T-cell (primary cell): Measurements from ENCODE around the gene COL5A3. TPM values are rescaled to one million over a fixed set of nuclear protein-coding genes. Genes with fewer than 3 reads are reported as not detected.

ENCODE experiments used
- ATAC-seq, 4 experiments: fragments of 200-7000 bp in 3 of 4; fragments of 150-1000 bp in 1 of 4; cut with Tn5 transposase; replicated peaks in 1 of 4; 1 replicate in 3 of 4; 2 replicates in 1 of 4; pipeline ENCODE4 v1.10.0; 2021; ENCODE audit warnings: moderate library complexity in 3 of 4, mild to moderate bottlenecking in 2 of 4, moderate number of reproducible peaks in 1 of 4
- CTCF ChIA-PET, 2 donors: fragments of 300-600 bp; sonication (Branson Sonifier 250); formaldehyde crosslinking; loops; one replicate each; lab custom pipeline; 2022; ENCODE audit warnings: antibody characterized with exemption in 2 of 2; lab: Charles Lee
- POLR2A ChIA-PET, 2 donors: fragments of 300-600 bp; sonication (Branson Sonifier 250); formaldehyde crosslinking; loops; one replicate each; lab custom pipeline; 2022; ENCODE audit warnings: antibody characterized with exemption in 2 of 2; lab: Charles Lee
- DNase-seq, 35 experiments: peaks; one replicate each; pipeline versions ENCODE4 v3.0.0 to v3.0.0-alpha.2; 2013 to 2023
- H3K27ac ChIP-seq: one replicate; pipeline ENCODE4 v1.5.1; 2013; ENCODE audit warnings: low read length
- H3K27me3 ChIP-seq, 2 experiments: replicated peaks in 1 of 2; 1 replicate in 1 of 2; 2 replicates in 1 of 2; pipeline versions ENCODE4 v1.6.1 to v1.7.0; 2013; ENCODE audit warnings: low read length in 1 of 2, mixed read lengths in 1 of 2; ENCODE audit not compliant: control insufficient read depth in 2 of 2, insufficient read depth in 2 of 2; ENCODE audit errors: extremely low read depth in 1 of 2
- H3K36me3 ChIP-seq, 2 donors: 1 replicate in 1 of 2; 2 replicates in 1 of 2; pipeline versions ENCODE4 v1.6.1 to v1.7.0; 2013; ENCODE audit warnings: low read length in 1 of 2; ENCODE audit not compliant: control insufficient read depth in 2 of 2, insufficient read depth in 1 of 2; ENCODE audit errors: extremely low read depth in 1 of 2
- H3K4me1 ChIP-seq, 2 experiments: 1 replicate in 1 of 2; 2 replicates in 1 of 2; pipeline versions ENCODE4 v1.6.1 to v1.7.0; 2013; ENCODE audit warnings: low read length in 2 of 2, mixed read lengths in 1 of 2; ENCODE audit not compliant: insufficient read depth in 2 of 2, control insufficient read depth in 1 of 2; ENCODE audit errors: extremely low read depth in 1 of 2
- H3K4me3 ChIP-seq, 2 donors: 1 replicate in 1 of 2; 2 replicates in 1 of 2; pipeline versions ENCODE4 v1.5.1 to v1.7.0; 2013; ENCODE audit warnings: mild to moderate bottlenecking in 2 of 2, low read length in 1 of 2, moderate library complexity in 1 of 2; ENCODE audit not compliant: control insufficient read depth in 1 of 2; ENCODE audit errors: extremely low read depth in 1 of 2
- H3K9me3 ChIP-seq: 2 replicates; pipeline ENCODE4 v1.7.0; 2013
- H3K27ac Mint-ChIP-seq, 2 donors: one replicate each; pipeline ENCODE4 v1.8.0; 2020 to 2021; ENCODE audit warnings: mild to moderate bottlenecking in 2 of 2, mixed read lengths in 2 of 2
- H3K27me3 Mint-ChIP-seq, 2 donors: one replicate each; pipeline ENCODE4 v1.8.0; 2021 to 2022; ENCODE audit warnings: mixed read lengths in 2 of 2
- H3K36me3 Mint-ChIP-seq: one replicate; pipeline ENCODE4 v1.8.0; 2021; ENCODE audit warnings: mixed read lengths
- H3K4me1 Mint-ChIP-seq, 3 donors: one replicate each; pipeline ENCODE4 v1.8.0; 2020 to 2022; ENCODE audit warnings: mixed read lengths in 3 of 3, mild to moderate bottlenecking in 1 of 3
- H3K4me3 Mint-ChIP-seq, 3 donors: one replicate each; pipeline ENCODE4 v1.8.0; 2020 to 2022; ENCODE audit warnings: mild to moderate bottlenecking in 3 of 3, mixed read lengths in 3 of 3, moderate library complexity in 3 of 3
- H3K9me3 Mint-ChIP-seq, 3 donors: one replicate each; pipeline ENCODE4 v1.8.0; 2020 to 2022; ENCODE audit warnings: mixed read lengths in 3 of 3
- WGBS: methylation state at CpG from one replicate; pipeline ENCODE4 v1.1.5; 2013; ENCODE audit warnings: missing lambda C conversion rate; ENCODE audit not compliant: insufficient coverage; 5-methylcytosine and 5-hydroxymethylcytosine counted together
- total RNA-seq, 35 experiments: library from RNA in 6 of 35; stranded (reverse) in 6 of 35; fragments of 120-200 nt in 1 of 35; gene quantifications; one replicate each; pipeline versions ENCODE4 v1.2.1 to v1.2.4 and lab custom pipeline; 2013 to 2026

The COL5A3 gene
- total RNA-seq, 5 donors from 2014 or later (not counting 1 experiment from before 2014, with no cell fraction given), result 0.13 to 3.4 (median 2.2) TPM

- no CpG with 5 or more reads among the region's 4 CpGs for WGBS
- ATAC-seq (no peak), DNase-seq (no peak)
- Mint-ChIP-seq H3K4me3 (no peak overlapping the region), H3K36me3 (no peaks in the 10 kb centered on the region), H3K27me3 (peaks cover 23 to 33% of the 10 kb centered on the region in 2 donors), H3K9me3 (no peaks in the 10 kb centered on the region), H3K4me1 (no peaks in the 10 kb centered on the region), H3K27ac (no peak overlapping the region)
- POLR2A ChIA-PET, result no interaction called here
- Histone ChIP-seq H3K36me3 (no peaks in the 10 kb centered on the region), H3K4me3 (no peak overlapping the region), H3K9me3 (no peaks in the 10 kb centered on the region), H3K27me3 (peaks cover 0 to 41% of the 10 kb centered on the region in 2 experiments), H3K27ac (no peak overlapping the region), H3K4me1 (no peaks in the 10 kb centered on the region)
- CTCF ChIA-PET, result interaction anchor here in 1 of 2 donors (0.6 kb wide), 2 partner anchors 177 to 378 kb away, joined by 3 read pairs; no protein-coding TSS in a partner anchor
Observed at GRCh38 chr19:9961103-9961502, 49.2 kb downstream of the COL5A3 start.

GRCh38 chr19:9958379-9958821 lies 51.9 kb downstream of the COL5A3 start:
- ATAC-seq (no peak), DNase-seq (no peak)
- no peak overlapping the region for H3K4me3 ChIP-seq
- no peaks in the 10 kb centered on the region for H3K4me1 Mint-ChIP-seq
- no peaks in the 10 kb centered on the region for H3K9me3 ChIP-seq
- ChIA-PET POLR2A (interaction anchor here in 1 of 2 donors (0.7 kb wide), 1 partner anchor 1617 kb away, joined by 3 read pairs; no protein-coding TSS in a partner anchor), CTCF (interaction anchor here in 1 of 2 donors (0.6 kb wide), 1 partner anchor 636 kb away, joined by 3 read pairs; no protein-coding TSS in a partner anchor)
- no peaks in the 10 kb centered on the region for H3K36me3 ChIP-seq
- no CpG with 5 or more reads among the region's 1 CpG for WGBS
- no peaks in the 10 kb centered on the region for H3K9me3 Mint-ChIP-seq
- H3K27me3 Mint-ChIP-seq, result peaks cover 20 to 21% of the 10 kb centered on the region in 2 donors
- no peak overlapping the region for H3K4me3 Mint-ChIP-seq
- H3K27ac ChIP-seq, result no peak overlapping the region
- H3K27ac Mint-ChIP-seq, result no peak overlapping the region
- peaks cover 0 to 2% of the 10 kb centered on the region in 2 experiments for H3K4me1 ChIP-seq
- H3K36me3 Mint-ChIP-seq, result no peaks in the 10 kb centered on the region
- H3K27me3 ChIP-seq, result peaks cover 0 to 29% of the 10 kb centered on the region in 2 experiments

- H3K4me3 ChIP-seq, result no peak overlapping the region
- peaks cover 0 to 30% of the 10 kb centered on the region in 2 experiments for H3K27me3 ChIP-seq
- Mint-ChIP-seq H3K4me1 (no peaks in the 10 kb centered on the region), H3K4me3 (no peak overlapping the region), H3K9me3 (no peaks in the 10 kb centered on the region), H3K27ac (no peak overlapping the region), H3K36me3 (no peaks in the 10 kb centered on the region), H3K27me3 (peaks cover 12 to 23% of the 10 kb centered on the region in 2 donors)
- H3K27ac ChIP-seq, result no peak overlapping the region
- H3K36me3 ChIP-seq, result no peaks in the 10 kb centered on the region
- no peaks in the 10 kb centered on the region for H3K9me3 ChIP-seq
- POLR2A ChIA-PET, result no interaction called here
- peaks cover 0 to 2% of the 10 kb centered on the region in 2 experiments for H3K4me1 ChIP-seq
- no peak for DNase-seq
- CTCF ChIA-PET, result no interaction called here
- 78% methylated on average over 1 of the region's 3 CpGs for WGBS
- ATAC-seq, result no peak
Observed at GRCh38 chr19:9956956-9957355, 53.3 kb downstream of the COL5A3 start.

- no peak overlapping the region for H3K27ac Mint-ChIP-seq
- H3K36me3 Mint-ChIP-seq, result no peaks in the 10 kb centered on the region
- no peaks in the 10 kb centered on the region for H3K36me3 ChIP-seq
- H3K4me3 ChIP-seq, result no peak overlapping the region
- peaks cover 12 to 15% of the 10 kb centered on the region in 2 donors for H3K27me3 Mint-ChIP-seq
- ChIA-PET CTCF (interaction anchor here in 1 of 2 donors (0.6 kb wide), 1 partner anchor 9 kb away, joined by 3 read pairs; no protein-coding TSS in a partner anchor), POLR2A (no interaction called here)
- DNase-seq (no peak), ATAC-seq (no peak)
- H3K9me3 Mint-ChIP-seq, result no peaks in the 10 kb centered on the region
- H3K27me3 ChIP-seq, result peaks cover 0 to 12% of the 10 kb centered on the region in 2 experiments
- H3K9me3 ChIP-seq, result no peaks in the 10 kb centered on the region
- 63% methylated on average over 6 of the region's 18 CpGs for WGBS
- no peak overlapping the region for H3K4me3 Mint-ChIP-seq
- no peaks in the 10 kb centered on the region for H3K4me1 Mint-ChIP-seq
- no peak overlapping the region for H3K27ac ChIP-seq
- peaks cover 0 to 2% of the 10 kb centered on the region in 2 experiments for H3K4me1 ChIP-seq
Observed at GRCh38 chr19:9953802-9954542, 56.3 kb downstream of the COL5A3 start.

- peaks cover 9 to 13% of the 10 kb centered on the region in 2 donors for H3K27me3 Mint-ChIP-seq
- no peaks in the 10 kb centered on the region for H3K9me3 Mint-ChIP-seq
- 58% methylated on average over 2 of the region's 5 CpGs for WGBS
- H3K36me3 Mint-ChIP-seq, result no peaks in the 10 kb centered on the region
- H3K27ac Mint-ChIP-seq, result no peak overlapping the region
- no peak overlapping the region for H3K27ac ChIP-seq
- H3K9me3 ChIP-seq, result no peaks in the 10 kb centered on the region
- peaks cover 0 to 2% of the 10 kb centered on the region in 2 experiments for H3K4me1 ChIP-seq
- no peak overlapping the region for H3K4me3 Mint-ChIP-seq
- no peaks in the 10 kb centered on the region for H3K4me1 Mint-ChIP-seq
- ChIA-PET POLR2A (no interaction called here), CTCF (no interaction called here)
- ATAC-seq (no peak), DNase-seq (no peak)
- peaks cover 0 to 13% of the 10 kb centered on the region in 2 experiments for H3K27me3 ChIP-seq
- H3K36me3 ChIP-seq, result no peaks in the 10 kb centered on the region
- no peak overlapping the region for H3K4me3 ChIP-seq
Observed at GRCh38 chr19:9952276-9952675, 58.0 kb downstream of the COL5A3 start.

- POLR2A ChIA-PET, result interaction anchor here in 1 of 2 donors (0.7 kb wide), 1 partner anchor 74 kb away, joined by 5 read pairs; no protein-coding TSS in a partner anchor
- Histone ChIP-seq H3K27ac (no peak overlapping the region), H3K9me3 (no peaks in the 10 kb centered on the region), H3K4me3 (no peak overlapping the region), H3K4me1 (no peaks in the 10 kb centered on the region), H3K36me3 (no peaks in the 10 kb centered on the region), H3K27me3 (peaks cover 0 to 26% of the 10 kb centered on the region in 2 experiments)
- Mint-ChIP-seq H3K9me3 (peaks cover 0 to 1% (median under 1%) of the 10 kb centered on the region in 3 donors), H3K4me1 (peaks cover 0 to 2% (median 0%) of the 10 kb centered on the region in 3 donors), H3K36me3 (no peaks in the 10 kb centered on the region), H3K4me3 (no peak overlapping the region), H3K27ac (no peak overlapping the region), H3K27me3 (peaks cover 11 to 22% of the 10 kb centered on the region in 2 donors)
- WGBS, result no CpG with 5 or more reads among the region's 4 CpGs
- DNase-seq (no peak), ATAC-seq (no peak)
- CTCF ChIA-PET, result no interaction called here
Observed at GRCh38 chr19:9947441-9947840, 62.9 kb downstream of the COL5A3 start.
